ENCODE data around the gene PTPN20. TPM values are rescaled to one million over a fixed set of nuclear protein-coding genes. Genes with fewer than 3 reads are reported as not detected.
A peak's percentile ranks its signal among the peaks of the same experiment; 100 is the strongest.

The PTPN20 gene
- total RNA-seq, 1 experiment from 2014 or later = not detected

DNA sequence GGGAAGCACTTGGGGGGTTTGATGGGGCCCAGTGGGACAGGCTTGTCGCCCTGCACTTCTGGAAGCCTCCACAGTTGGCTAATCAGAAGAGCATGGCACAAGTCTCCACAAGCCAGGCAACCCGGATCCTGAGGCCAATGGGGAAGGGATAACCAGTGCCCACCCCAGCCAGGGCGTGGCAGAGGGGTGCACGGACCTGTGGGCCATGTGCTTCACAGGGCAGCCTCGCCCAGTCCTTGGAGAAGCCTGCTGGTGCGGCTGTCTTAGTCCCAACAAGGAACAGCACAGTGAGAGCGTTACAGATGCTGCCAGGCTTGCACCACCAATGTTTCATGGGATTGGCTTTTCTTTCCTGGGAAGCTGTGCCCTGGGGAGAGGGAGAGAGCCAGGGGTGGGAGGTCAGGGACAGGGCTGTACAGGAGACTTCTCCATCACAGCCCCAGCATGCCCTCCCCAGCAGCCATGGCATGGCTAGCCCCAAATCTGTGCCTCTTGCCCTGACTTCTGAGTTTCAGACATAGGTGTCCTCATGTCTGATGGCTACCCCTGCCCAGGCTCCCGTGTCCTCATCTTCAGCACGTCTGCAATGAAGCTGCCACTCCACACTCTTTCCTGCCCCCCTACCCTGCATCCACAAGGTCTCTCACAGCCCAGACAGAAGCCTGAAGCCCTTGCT, 116.0 kb downstream of the PTPN20 start:
- H3K4me1 Mint-ChIP-seq (ENCODE audit: low read depth, unreplicated experiment) = no peaks in the 10 kb centered on the region
- no TSS peak for BruUV-seq (replicated peaks)
- no peak overlapping the region for H3K27ac Mint-ChIP-seq (ENCODE audit: unreplicated experiment)
- Histone ChIP-seq H3K4me3 (ENCODE audit: low read depth, low read length) (no peak overlapping the region), H3K4me1 (no peaks in the 10 kb centered on the region), H3K27me3 (replicated peaks; ENCODE audit: control insufficient read depth, insufficient read depth, low read length) (no peaks in the 10 kb centered on the region), H3K36me3 (ENCODE audit: control insufficient read depth, insufficient read depth, low read length) (no peaks in the 10 kb centered on the region), H3K9me3 (no peaks in the 10 kb centered on the region)
- peak in 1 of 2 experiments; percentile 34 for DNase-seq
- ChIA-PET POLR2A (no interaction called here), CTCF (interaction anchor here (0.5 to 1.4 kb wide), 2 partner anchors 285 to 374 kb away, joined by 3 to 6 read pairs; no protein-coding TSS in a partner anchor)
- peaks cover 9% of the 10 kb centered on the region for H3K27me3 Mint-ChIP-seq (ENCODE audit: insufficient read depth, unreplicated experiment)
- intact Hi-C loops (cut with micrococcal nuclease; ENCODE audit: unreplicated experiment) = no loop called here
- no peaks in the 10 kb centered on the region for H3K36me3 Mint-ChIP-seq (ENCODE audit: insufficient read depth, unreplicated experiment)
- TF ChIP-seq, protein P1, sequence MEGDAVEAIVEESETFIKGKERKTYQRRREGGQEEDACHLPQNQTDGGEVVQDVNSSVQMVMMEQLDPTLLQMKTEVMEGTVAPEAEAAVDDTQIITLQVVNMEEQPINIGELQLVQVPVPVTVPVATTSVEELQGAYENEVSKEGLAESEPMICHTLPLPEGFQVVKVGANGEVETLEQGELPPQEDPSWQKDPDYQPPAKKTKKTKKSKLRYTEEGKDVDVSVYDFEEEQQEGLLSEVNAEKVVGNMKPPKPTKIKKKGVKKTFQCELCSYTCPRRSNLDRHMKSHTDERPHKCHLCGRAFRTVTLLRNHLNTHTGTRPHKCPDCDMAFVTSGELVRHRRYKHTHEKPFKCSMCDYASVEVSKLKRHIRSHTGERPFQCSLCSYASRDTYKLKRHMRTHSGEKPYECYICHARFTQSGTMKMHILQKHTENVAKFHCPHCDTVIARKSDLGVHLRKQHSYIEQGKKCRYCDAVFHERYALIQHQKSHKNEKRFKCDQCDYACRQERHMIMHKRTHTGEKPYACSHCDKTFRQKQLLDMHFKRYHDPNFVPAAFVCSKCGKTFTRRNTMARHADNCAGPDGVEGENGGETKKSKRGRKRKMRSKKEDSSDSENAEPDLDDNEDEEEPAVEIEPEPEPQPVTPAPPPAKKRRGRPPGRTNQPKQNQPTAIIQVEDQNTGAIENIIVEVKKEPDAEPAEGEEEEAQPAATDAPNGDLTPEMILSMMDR (IDR thresholded peaks at IDR 0.05; ENCODE audit: insufficient read depth in 1 of 2, low read depth in 1 of 2, low read length in 1 of 2, severe bottlenecking in 1 of 2, unreplicated experiment in 1 of 2) = no peak
- H3K4me3 Mint-ChIP-seq (ENCODE audit: unreplicated experiment) = no peak overlapping the region
- no peaks in the 10 kb centered on the region for H3K9me3 Mint-ChIP-seq (ENCODE audit: unreplicated experiment)

DNA sequence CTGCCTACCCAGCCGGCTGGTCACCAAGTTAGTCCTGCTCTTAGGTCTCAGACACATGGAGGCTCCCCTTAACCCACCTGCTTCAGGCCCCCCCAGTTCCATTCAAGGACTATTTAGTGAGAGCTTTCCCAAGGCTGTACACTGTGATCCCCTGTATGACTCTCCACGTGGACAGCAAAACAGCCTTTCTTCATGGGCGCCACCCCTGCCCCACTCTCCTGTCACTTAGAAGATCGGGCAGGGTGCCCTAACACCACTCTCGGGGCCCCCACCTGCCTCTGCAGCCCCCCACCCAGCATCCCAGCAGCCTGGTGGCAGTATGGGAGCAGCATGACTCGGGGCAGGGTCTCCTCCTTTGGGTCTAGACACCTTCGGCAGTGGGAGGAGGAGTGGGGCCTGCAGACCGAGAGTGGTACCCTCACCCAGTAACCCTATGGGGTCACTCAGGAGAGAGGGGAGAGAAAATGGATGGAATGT, 116.6 kb downstream of the PTPN20 start:
- intact Hi-C loops (cut with micrococcal nuclease; ENCODE audit: unreplicated experiment) = no loop called here
- Mint-ChIP-seq H3K9me3 (ENCODE audit: unreplicated experiment) (no peaks in the 10 kb centered on the region), H3K27ac (ENCODE audit: unreplicated experiment) (no peak overlapping the region), H3K36me3 (ENCODE audit: insufficient read depth, unreplicated experiment) (no peaks in the 10 kb centered on the region), H3K4me3 (ENCODE audit: unreplicated experiment) (no peak overlapping the region), H3K27me3 (ENCODE audit: insufficient read depth, unreplicated experiment) (peaks cover 12% of the 10 kb centered on the region), H3K4me1 (ENCODE audit: low read depth, unreplicated experiment) (no peaks in the 10 kb centered on the region)
- Histone ChIP-seq H3K4me1 (no peaks in the 10 kb centered on the region), H3K36me3 (ENCODE audit: control insufficient read depth, insufficient read depth, low read length) (no peaks in the 10 kb centered on the region), H3K4me3 (ENCODE audit: low read depth, low read length) (no peak overlapping the region), H3K9me3 (no peaks in the 10 kb centered on the region), H3K27me3 (replicated peaks; ENCODE audit: control insufficient read depth, insufficient read depth, low read length) (no peaks in the 10 kb centered on the region)
- CTCF ChIA-PET = no interaction called here
- POLR2A ChIA-PET = no interaction called here
- TF ChIP-seq, protein P1 (IDR thresholded peaks at IDR 0.05; ENCODE audit: insufficient read depth in 1 of 2, low read depth in 1 of 2, low read length in 1 of 2, severe bottlenecking in 1 of 2, unreplicated experiment in 1 of 2) = no peak
- DNase-seq = peak in 1 of 2 experiments; percentile 26
- BruUV-seq (replicated peaks) = no TSS peak

DNA sequence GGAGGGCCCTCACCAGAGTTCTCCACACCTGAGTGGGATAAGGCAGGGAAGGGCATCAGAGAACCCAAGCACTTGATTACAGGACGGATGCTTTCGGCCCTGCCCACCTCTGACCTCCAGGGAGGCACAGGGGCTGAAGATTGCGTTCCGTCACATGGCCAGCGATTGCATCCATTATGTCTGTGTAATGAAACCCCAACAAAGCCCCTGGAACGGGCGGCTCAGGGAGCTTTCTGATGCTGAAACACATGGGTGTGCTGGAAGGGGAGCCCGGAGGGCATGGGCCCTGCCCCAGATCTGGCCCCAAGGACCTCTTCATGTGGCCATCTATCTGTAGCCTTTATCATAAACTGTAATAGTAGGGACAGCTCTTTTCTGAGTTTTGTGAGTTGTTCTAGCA, 117.2 kb downstream of the PTPN20 start:
- no peaks in the 10 kb centered on the region for H3K9me3 Mint-ChIP-seq (ENCODE audit: unreplicated experiment)
- ChIA-PET CTCF (no interaction called here), POLR2A (no interaction called here)
- DNase-seq = peak in 1 of 2 experiments; percentile 26
- no peaks in the 10 kb centered on the region for H3K9me3 ChIP-seq
- no peaks in the 10 kb centered on the region for H3K4me1 ChIP-seq
- peaks cover 12% of the 10 kb centered on the region for H3K27me3 Mint-ChIP-seq (ENCODE audit: insufficient read depth, unreplicated experiment)
- no TSS peak for BruUV-seq (replicated peaks)
- no peak overlapping the region for H3K4me3 ChIP-seq (ENCODE audit: low read depth, low read length)
- intact Hi-C loops (cut with micrococcal nuclease; ENCODE audit: unreplicated experiment) = no loop called here
- TF ChIP-seq, protein P1 (IDR thresholded peaks at IDR 0.05; ENCODE audit: insufficient read depth in 1 of 2, low read depth in 1 of 2, low read length in 1 of 2, severe bottlenecking in 1 of 2, unreplicated experiment in 1 of 2) = no peak
- H3K4me1 Mint-ChIP-seq (ENCODE audit: low read depth, unreplicated experiment) = no peaks in the 10 kb centered on the region
- no peaks in the 10 kb centered on the region for H3K36me3 Mint-ChIP-seq (ENCODE audit: insufficient read depth, unreplicated experiment)
- H3K4me3 Mint-ChIP-seq (ENCODE audit: unreplicated experiment) = no peak overlapping the region
- H3K27ac Mint-ChIP-seq (ENCODE audit: unreplicated experiment) = no peak overlapping the region
- H3K27me3 ChIP-seq (replicated peaks; ENCODE audit: control insufficient read depth, insufficient read depth, low read length) = no peaks in the 10 kb centered on the region
- H3K36me3 ChIP-seq (ENCODE audit: control insufficient read depth, insufficient read depth, low read length) = no peaks in the 10 kb centered on the region

Data from Caco-2 (cell line).